Thoracic aorta (tissue), 2 donors: Measurements from ENCODE around the gene PCCA. TPM values are rescaled to one million over a fixed set of nuclear protein-coding genes. Genes with fewer than 3 reads are reported as not detected.
A peak's percentile ranks its signal among the peaks of the same experiment; 100 is the strongest.

Experiments
- ATAC-seq: fragments of 150-250 bp; one replicate; pipeline ENCODE4 v1.8.0; 2017; ENCODE audit warnings: low read depth; ENCODE audit not compliant: insufficient number of reproducible peaks, low FRiP score
- DNase-seq: peaks from one replicate; pipeline ENCODE4 v3.0.0-alpha.2; 2020; ENCODE audit warnings: low spot score
- H3K27ac ChIP-seq, 2 donors: fragments of 200-600 bp; sonication (generic); 1 replicate in 1 of 2; 2 replicates in 1 of 2; pipeline ENCODE4 v1.5.1; 2016; ENCODE audit warnings: mild to moderate bottlenecking in 2 of 2, moderate library complexity in 2 of 2
- H3K27me3 ChIP-seq: fragments of 200-600 bp; sonication (generic); replicated peaks from 2 replicates; pipeline ENCODE4 v1.6.0; 2016; ENCODE audit warnings: mild to moderate bottlenecking; ENCODE audit not compliant: insufficient read depth
- H3K36me3 ChIP-seq: fragments of 200-600 bp; sonication (generic); one replicate; pipeline ENCODE4 v1.5.1; 2016
- H3K4me1 ChIP-seq, 2 donors: fragments of 200-600 bp; sonication (generic); 1 replicate in 1 of 2; 2 replicates in 1 of 2; pipeline versions ENCODE4 v1.5.1 to v1.6.0; 2016; ENCODE audit warnings: low read depth in 2 of 2, mild to moderate bottlenecking in 1 of 2; ENCODE audit not compliant: control insufficient read depth in 1 of 2
- H3K4me3 ChIP-seq: fragments of 200-600 bp; sonication (generic); 2 replicates; pipeline ENCODE4 v1.5.1; 2016; ENCODE audit warnings: mild to moderate bottlenecking
- H3K9me3 ChIP-seq: fragments of 200-600 bp; sonication (generic); 2 replicates; pipeline ENCODE4 v1.5.1; 2016
- CTCF ChIP-seq: fragments of 200-600 bp; sonication (generic); IDR thresholded peaks from one replicate; pipeline ENCODE4 v1.5.1; 2019; ENCODE audit warnings: antibody characterized with exemption
- total RNA-seq, 2 donors: library from RNA; depleted of rRNA; stranded (reverse); fragments of >200 nt; gene quantifications; one replicate each; pipeline versions ENCODE4 v1.1.0 to v1.2.3, GENCODE V29; 2016

Gene PCCA
- total RNA-seq, 2 donors from 2014 or later = 17.2 to 51.6 TPM

DNA sequence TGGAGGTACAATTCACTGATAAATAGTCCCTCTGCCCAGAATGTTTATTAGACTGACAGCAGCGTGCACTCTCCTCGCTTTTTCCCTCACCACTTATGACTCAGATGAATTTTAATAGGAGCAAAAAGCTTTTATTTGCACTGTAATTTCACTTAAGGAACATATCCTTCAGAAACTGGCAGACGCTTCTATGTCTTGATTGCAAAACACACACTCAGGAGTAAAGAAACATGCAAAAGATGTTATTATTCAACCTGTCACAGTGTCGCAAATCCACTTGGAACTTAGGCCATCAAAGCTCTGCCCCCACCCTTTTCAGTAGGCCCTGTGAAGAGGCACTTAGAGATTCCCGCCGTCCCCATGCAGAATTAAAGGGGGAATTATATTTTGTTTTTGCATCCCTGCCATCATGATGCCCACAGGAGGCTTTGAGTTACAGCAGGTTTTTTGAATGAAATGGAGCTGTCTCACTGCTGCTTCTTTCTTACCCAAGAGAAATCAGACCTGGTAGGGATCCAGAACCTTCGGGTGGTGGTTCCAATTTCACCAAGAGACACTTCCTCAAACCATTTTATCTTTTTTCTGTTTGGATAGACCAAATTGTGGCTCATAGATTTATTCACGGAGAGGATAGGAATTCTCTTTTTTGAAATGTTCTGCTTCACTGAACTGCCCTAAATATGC is 425.2 kb downstream of the PCCA start:
- TF ChIP-seq CTCF = no peak
- ATAC-seq (no peak), DNase-seq (no peak)
- Histone ChIP-seq H3K9me3 (no peaks in the 10 kb centered on the region), H3K4me3 (no peak overlapping the region), H3K4me1 (no peaks in the 10 kb centered on the region), H3K27me3 (no peaks in the 10 kb centered on the region), H3K27ac (no peak overlapping the region), H3K36me3 (no peaks in the 10 kb centered on the region)

- Histone ChIP-seq H3K4me3 (no peak overlapping the region), H3K4me1 (no peaks in the 10 kb centered on the region), H3K27ac (no peak overlapping the region), H3K36me3 (no peaks in the 10 kb centered on the region), H3K9me3 (no peaks in the 10 kb centered on the region), H3K27me3 (no peaks in the 10 kb centered on the region)
- peak; percentile 81 for ATAC-seq
- DNase-seq = no peak
- peak; percentile 76 for TF ChIP-seq CTCF
Measured at GRCh38 chr13:100514788-100515409, 426.0 kb downstream of the PCCA start.

DNA sequence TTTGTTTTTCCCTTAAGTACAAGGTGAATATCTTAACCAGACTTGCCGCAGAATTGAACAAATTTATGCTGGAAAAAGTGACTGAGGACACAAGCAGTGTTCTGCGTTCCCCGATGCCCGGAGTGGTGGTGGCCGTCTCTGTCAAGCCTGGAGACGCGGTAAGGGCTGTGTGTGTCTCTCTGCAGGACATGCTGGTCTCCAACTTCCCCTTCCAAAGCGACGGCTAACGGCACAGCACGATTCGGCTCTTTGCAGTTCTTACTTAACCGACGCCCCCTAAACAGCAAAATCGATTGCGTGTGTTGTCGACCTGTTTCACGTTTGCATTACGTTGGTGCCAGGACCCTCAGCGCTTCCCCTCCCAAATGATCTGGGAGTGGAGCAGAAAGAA is 426.5 kb downstream of the PCCA start:
- no peaks in the 10 kb centered on the region for H3K9me3 ChIP-seq
- no peaks in the 10 kb centered on the region for H3K27me3 ChIP-seq
- no peak overlapping the region for H3K27ac ChIP-seq
- H3K36me3 ChIP-seq = no peaks in the 10 kb centered on the region
- H3K4me1 ChIP-seq = no peaks in the 10 kb centered on the region
- no peak for TF ChIP-seq CTCF
- no peak overlapping the region for H3K4me3 ChIP-seq
- no peak for ATAC-seq
- DNase-seq = no peak

- no peak for DNase-seq
- H3K27ac ChIP-seq = no peak overlapping the region
- H3K4me3 ChIP-seq = no peak overlapping the region
- no peaks in the 10 kb centered on the region for H3K36me3 ChIP-seq
- no peak for TF ChIP-seq CTCF
- no peak for ATAC-seq
- H3K4me1 ChIP-seq = no peaks in the 10 kb centered on the region
- no peaks in the 10 kb centered on the region for H3K9me3 ChIP-seq
- no peaks in the 10 kb centered on the region for H3K27me3 ChIP-seq
Measured at GRCh38 chr13:100517135-100517534, 428.2 kb downstream of the PCCA start.

- no peak for DNase-seq
- H3K9me3 ChIP-seq = no peaks in the 10 kb centered on the region
- H3K27me3 ChIP-seq = no peaks in the 10 kb centered on the region
- no peaks in the 10 kb centered on the region for H3K4me1 ChIP-seq
- H3K4me3 ChIP-seq = no peak overlapping the region
- no peaks in the 10 kb centered on the region for H3K36me3 ChIP-seq
- no peak for TF ChIP-seq CTCF
- H3K27ac ChIP-seq = no peak overlapping the region
- no peak for ATAC-seq
Measured at GRCh38 chr13:100517728-100518127, 428.8 kb downstream of the PCCA start.
